ENCODE results near the gene SHROOM2. TPM values are rescaled to one million over a fixed set of nuclear protein-coding genes. Genes with fewer than 3 reads are reported as not detected.

SHROOM2 gene
- total RNA-seq, 2 experiments from 2014 or later: not detected

Other genes starting within 250 kb of the SHROOM2 start
- not detected for gene GPR143, start 20.6 kb upstream of the SHROOM2 start, total RNA-seq
- not detected for gene CLDN34, start 180.9 kb downstream of the SHROOM2 start, total RNA-seq

Data from activated CD4-positive, alpha-beta T cell treated with anti-CD3 and anti-CD28 coated beads for 36 hours (primary cell).